NCI-H1417 (cell line): ENCODE results near the gene CRTC3.
A peak's percentile ranks its signal among the peaks of the same experiment; 100 is the strongest.

ENCODE experiments used
- DNase-seq, 3 experiments: peaks; one replicate each; lab custom pipeline; 2025; lab: John Stamatoyannopoulos, UW

CRTC3 gene

GRCh38 chr15:90563463-90563862 is 33.7 kb downstream of the CRTC3 start:
- no peak for DNase-seq

GRCh38 chr15:90564051-90564450 is 34.3 kb downstream of the CRTC3 start:
- DNase-seq: no peak

- DNase-seq: no peak
These were observed 34.9 kb downstream of the CRTC3 start for GRCh38 chr15:90564590-90564989.

GRCh38 chr15:90565866-90566265 is 36.1 kb downstream of the CRTC3 start:
- no peak for DNase-seq

- DNase-seq: no peak
These were observed 40.9 kb downstream of the CRTC3 start for GRCh38 chr15:90570643-90571042.

GRCh38 chr15:90571063-90571541 is 41.4 kb downstream of the CRTC3 start:
- no peak for DNase-seq

- DNase-seq: no peak
These were observed 43.2 kb downstream of the CRTC3 start for GRCh38 chr15:90572893-90573292.

GRCh38 chr15:90576711-90577389 is 47.1 kb downstream of the CRTC3 start:
- no peak for DNase-seq

- no peak for DNase-seq
These were observed 49.5 kb downstream of the CRTC3 start for GRCh38 chr15:90579213-90579612.

GRCh38 chr15:90580099-90580498 is 50.4 kb downstream of the CRTC3 start:
- DNase-seq: no peak

GRCh38 chr15:90580541-90580940 is 50.8 kb downstream of the CRTC3 start:
- DNase-seq: no peak

- DNase-seq: no peak
These were observed 51.2 kb downstream of the CRTC3 start for GRCh38 chr15:90580946-90581345.

GRCh38 chr15:90581771-90582352 is 52.1 kb downstream of the CRTC3 start:
- no peak for DNase-seq

- DNase-seq: no peak
These were observed 52.8 kb downstream of the CRTC3 start for GRCh38 chr15:90582553-90582952.

- peak in 1 of 3 experiments; percentile 34 for DNase-seq
These were observed 53.9 kb downstream of the CRTC3 start for GRCh38 chr15:90583471-90584252.

GRCh38 chr15:90584841-90585240 is 55.1 kb downstream of the CRTC3 start:
- DNase-seq: no peak

- no peak for DNase-seq
These were observed 56.1 kb downstream of the CRTC3 start for GRCh38 chr15:90585863-90586262.

GRCh38 chr15:90586948-90587347 is 57.2 kb downstream of the CRTC3 start:
- no peak for DNase-seq

- no peak for DNase-seq
These were observed 58.7 kb downstream of the CRTC3 start for GRCh38 chr15:90588427-90588826.

GRCh38 chr15:90591524-90591923 is 61.8 kb downstream of the CRTC3 start:
- DNase-seq: no peak

GRCh38 chr15:90592131-90592881 is 62.6 kb downstream of the CRTC3 start:
- no peak for DNase-seq

GRCh38 chr15:90593499-90594158 is 63.9 kb downstream of the CRTC3 start:
- DNase-seq: no peak
